HUES64 (cell line): ENCODE results near the gene EXOSC5.
A peak's percentile ranks its signal among the peaks of the same experiment; 100 is the strongest.

ENCODE experiments used
- H3K27ac ChIP-seq: 2 replicates; pipeline ENCODE4 v1.7.0; 2013; ENCODE audit warnings: low read depth, low read length, inconsistent platforms
- H3K27me3 ChIP-seq: 2 replicates; pipeline ENCODE4 v1.6.1; 2013; ENCODE audit warnings: mild to moderate bottlenecking, low read length; ENCODE audit not compliant: insufficient read depth
- H3K36me3 ChIP-seq: 2 replicates; pipeline ENCODE4 v1.6.1; 2013; ENCODE audit warnings: mild to moderate bottlenecking, low read length; ENCODE audit not compliant: insufficient read depth
- H3K4me1 ChIP-seq: 2 replicates; pipeline ENCODE4 v1.6.1; 2013; ENCODE audit warnings: mild to moderate bottlenecking, low read length, moderate library complexity; ENCODE audit not compliant: insufficient read depth
- H3K4me3 ChIP-seq: 2 replicates; pipeline ENCODE4 v1.5.1; 2013; ENCODE audit warnings: mild to moderate bottlenecking, low read length, moderate library complexity
- H3K9ac ChIP-seq: 2 replicates; pipeline ENCODE4 v1.6.1; 2013; ENCODE audit warnings: mild to moderate bottlenecking, low read depth, low read length
- H3K9me3 ChIP-seq: 2 replicates; pipeline ENCODE4 v1.6.1; 2013; ENCODE audit warnings: low read depth, low read length; ENCODE audit not compliant: insufficient read depth
- WGBS: fragments of 150-250, 120-280 bp; methylation state at CpG from one replicate; pipeline ENCODE4 v1.1.7; 2013; ENCODE audit warnings: missing lambda C conversion rate; 5-methylcytosine and 5-hydroxymethylcytosine counted together

The EXOSC5 gene

GRCh38 chr19:41403181-41403970, 6.2 kb upstream of the EXOSC5 start:
- Histone ChIP-seq H3K36me3 (no peaks in the 10 kb centered on the region), H3K9ac (no peak overlapping the region), H3K4me1 (peaks cover 10% of the 10 kb centered on the region)

GRCh38 chr19:41402010-41402409, 4.9 kb upstream of the EXOSC5 start:
- Histone ChIP-seq H3K27me3 (no peaks in the 10 kb centered on the region), H3K4me1 (peaks cover 9% of the 10 kb centered on the region), H3K9me3 (no peaks in the 10 kb centered on the region), H3K4me3 (no peak overlapping the region), H3K36me3 (no peaks in the 10 kb centered on the region), H3K9ac (no peak overlapping the region), H3K27ac (no peak overlapping the region)
- WGBS: 98% methylated on average over 2 of the region's 3 CpGs

More at GRCh38 chr19:41403181-41403970, 6.2 kb upstream of the EXOSC5 start:
- WGBS: 96% methylated on average over 11 of the region's 12 CpGs
- Histone ChIP-seq H3K9me3 (no peaks in the 10 kb centered on the region), H3K27me3 (no peaks in the 10 kb centered on the region), H3K27ac (no peak overlapping the region), H3K4me3 (no peak overlapping the region)

- Histone ChIP-seq H3K4me3 (no peak overlapping the region), H3K27ac (no peak overlapping the region), H3K9me3 (no peaks in the 10 kb centered on the region), H3K27me3 (no peaks in the 10 kb centered on the region), H3K9ac (no peak overlapping the region), H3K4me1 (peaks cover 9% of the 10 kb centered on the region), H3K36me3 (no peaks in the 10 kb centered on the region)
- WGBS: 93% methylated on average over 4 of the region's 4 CpGs
Measured at GRCh38 chr19:41401483-41401882, 4.3 kb upstream of the EXOSC5 start.

GRCh38 chr19:41399525-41399924, 2.4 kb upstream of the EXOSC5 start:
- H3K36me3 ChIP-seq: no peaks in the 10 kb centered on the region
- H3K4me1 ChIP-seq: peaks cover 9% of the 10 kb centered on the region
- H3K4me3 ChIP-seq: no peak overlapping the region
- H3K27ac ChIP-seq: no peak overlapping the region
- H3K9me3 ChIP-seq: no peaks in the 10 kb centered on the region
- no peak overlapping the region for H3K9ac ChIP-seq
- no peaks in the 10 kb centered on the region for H3K27me3 ChIP-seq
- WGBS: 89% methylated on average over 2 of the region's 2 CpGs

- 88% methylated on average over 3 of the region's 3 CpGs for WGBS
Measured at GRCh38 chr19:41399091-41399490, 1.9 kb upstream of the EXOSC5 start.

GRCh38 chr19:41398598-41398997, 1.4 kb upstream of the EXOSC5 start:
- 85% methylated on average over 3 of the region's 3 CpGs for WGBS
- Histone ChIP-seq H3K27me3 (no peaks in the 10 kb centered on the region), H3K27ac (no peak overlapping the region; the same call in 1 of the 2 replicates), H3K4me1 (peaks cover 9% of the 10 kb centered on the region), H3K36me3 (0 out of 2 replicates have a peak, but pooled peaks cover 2% of the 10 kb centered on the region), H3K9me3 (no peaks in the 10 kb centered on the region), H3K9ac (peak overlapping the region; percentile 91), H3K4me3 (peak overlapping the region; percentile 93)

More at GRCh38 chr19:41399091-41399490, 1.9 kb upstream of the EXOSC5 start:
- H3K9ac ChIP-seq: 0 out of 2 replicates have a peak overlapping the region, but pooled peaks have one; percentile 91
- H3K27me3 ChIP-seq: no peaks in the 10 kb centered on the region
- H3K9me3 ChIP-seq: no peaks in the 10 kb centered on the region
- H3K4me3 ChIP-seq: peak overlapping the region; percentile 93
- no peak overlapping the region for H3K27ac ChIP-seq
- peaks cover 9% of the 10 kb centered on the region for H3K4me1 ChIP-seq
- H3K36me3 ChIP-seq: no peaks in the 10 kb centered on the region

DNA sequence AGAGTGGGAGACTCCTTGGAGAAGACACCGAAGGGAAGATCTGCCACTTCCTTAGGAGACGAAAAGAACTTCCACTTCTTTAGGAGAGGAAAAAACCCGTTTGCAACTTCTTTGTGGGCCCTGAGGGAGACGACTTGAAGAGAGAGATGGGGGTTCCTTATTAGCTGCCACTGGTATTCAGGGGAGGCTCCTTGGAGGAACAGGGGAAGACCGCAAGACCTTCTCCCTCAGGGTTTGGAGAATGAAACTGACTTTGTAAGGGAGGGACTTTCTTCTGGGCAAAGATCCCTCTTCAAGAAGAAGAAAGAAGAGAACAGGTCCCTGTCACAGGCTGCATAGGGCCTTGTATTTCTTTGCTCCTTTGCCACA, 875 bp upstream of the EXOSC5 start:
- H3K27ac ChIP-seq: peak overlapping the region; percentile 93

DNA sequence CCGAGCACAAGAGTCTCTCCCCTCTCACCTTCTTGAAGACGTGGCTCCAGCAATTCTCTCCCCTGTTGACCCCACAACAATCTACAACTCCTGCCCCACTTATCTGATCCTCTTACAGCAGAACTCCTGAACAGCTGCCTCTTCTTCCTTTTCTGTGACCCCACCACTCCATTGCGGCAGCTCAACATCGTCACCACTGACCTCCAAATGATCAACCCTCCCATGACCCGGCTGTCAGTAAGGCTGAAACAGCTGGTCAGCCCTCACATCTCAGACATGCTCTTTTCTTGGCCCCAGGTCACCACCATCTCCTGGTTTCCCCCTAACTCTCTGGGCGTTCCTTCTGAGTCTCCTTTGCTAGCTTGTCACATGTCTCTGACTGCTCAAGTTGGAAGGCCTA, 1.8 kb downstream of the EXOSC5 start:
- H3K4me1 ChIP-seq: peaks cover 9% of the 10 kb centered on the region
- no peak overlapping the region for H3K9ac ChIP-seq
- H3K9me3 ChIP-seq: no peaks in the 10 kb centered on the region
- H3K36me3 ChIP-seq: peaks cover 20% of the 10 kb centered on the region
- H3K4me3 ChIP-seq: 0 out of 2 replicates have a peak overlapping the region, but pooled peaks have one; percentile 12
- no peak overlapping the region for H3K27ac ChIP-seq
- WGBS: 82% methylated on average over 6 of the region's 6 CpGs
- H3K27me3 ChIP-seq: no peaks in the 10 kb centered on the region

More for the DNA sequence above, 875 bp upstream of the EXOSC5 start:
- Histone ChIP-seq H3K9ac (peak overlapping the region; percentile 91), H3K4me3 (peak overlapping the region; percentile 93), H3K27me3 (no peaks in the 10 kb centered on the region), H3K9me3 (no peaks in the 10 kb centered on the region), H3K4me1 (peaks cover 9% of the 10 kb centered on the region), H3K36me3 (0 out of 2 replicates have a peak, but pooled peaks cover 2% of the 10 kb centered on the region)
- WGBS: 2% methylated on average over 5 of the region's 5 CpGs

DNA sequence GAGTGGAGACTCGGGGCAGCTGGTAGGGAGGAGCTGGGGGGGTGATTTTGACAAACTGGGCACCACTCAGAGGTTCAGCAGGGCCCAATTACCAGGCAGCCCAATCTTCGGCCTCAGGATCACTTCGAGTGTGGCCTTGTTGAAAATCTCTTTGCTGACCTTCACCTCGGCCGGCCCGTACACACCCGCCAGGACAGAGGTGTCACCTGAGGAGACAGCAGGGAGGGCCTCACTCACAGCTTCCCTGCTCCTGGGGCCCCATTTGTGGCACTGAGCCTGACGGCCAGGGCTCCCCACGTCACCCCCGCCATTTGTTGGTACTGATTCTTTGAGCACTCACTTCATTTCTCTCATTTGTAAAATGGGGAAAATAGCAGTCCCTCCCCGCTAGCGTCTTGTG, 4.4 kb downstream of the EXOSC5 start:
- peaks cover 39% of the 10 kb centered on the region for H3K36me3 ChIP-seq
- no peaks in the 10 kb centered on the region for H3K27me3 ChIP-seq
- no peaks in the 10 kb centered on the region for H3K9me3 ChIP-seq
- WGBS: 96% methylated on average over 12 of the region's 12 CpGs
- no peaks in the 10 kb centered on the region; the same call in 1 of the 2 replicates for H3K4me1 ChIP-seq
- no peak overlapping the region for H3K9ac ChIP-seq
- no peak overlapping the region for H3K4me3 ChIP-seq
- H3K27ac ChIP-seq: no peak overlapping the region

DNA sequence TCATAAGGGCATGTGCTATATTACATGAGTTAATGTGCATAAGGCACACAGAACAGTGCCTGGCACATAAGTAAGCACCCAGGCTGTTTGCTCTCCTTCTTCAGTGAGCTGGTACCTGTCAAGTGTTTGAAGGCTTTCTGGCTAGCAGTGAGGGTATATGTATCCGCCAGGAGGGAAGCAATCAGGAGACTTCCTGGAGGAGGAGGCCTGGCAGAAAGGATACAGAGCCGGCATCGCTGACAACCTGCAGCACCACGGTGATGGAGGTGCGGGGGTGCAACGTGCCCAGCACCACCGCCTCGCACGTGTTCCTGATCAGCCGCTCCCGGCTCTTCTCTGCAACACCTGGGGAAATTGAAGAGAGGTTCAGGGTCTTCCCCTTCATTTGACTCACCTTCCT, 5.5 kb downstream of the EXOSC5 start:
- no peak overlapping the region for H3K27ac ChIP-seq
- no peaks in the 10 kb centered on the region for H3K27me3 ChIP-seq
- no peak overlapping the region for H3K9ac ChIP-seq
- no peaks in the 10 kb centered on the region; the same call in 1 of the 2 replicates for H3K4me1 ChIP-seq
- peaks cover 39% of the 10 kb centered on the region for H3K36me3 ChIP-seq
- 91% methylated on average over 11 of the region's 11 CpGs for WGBS
- no peaks in the 10 kb centered on the region for H3K9me3 ChIP-seq
- no peak overlapping the region for H3K4me3 ChIP-seq

- H3K27ac ChIP-seq: no peak overlapping the region
- no peaks in the 10 kb centered on the region for H3K4me1 ChIP-seq
- H3K27me3 ChIP-seq: no peaks in the 10 kb centered on the region
- peaks cover 33% of the 10 kb centered on the region for H3K36me3 ChIP-seq
- no peaks in the 10 kb centered on the region for H3K9me3 ChIP-seq
- H3K9ac ChIP-seq: no peak overlapping the region
- WGBS: 92% methylated on average over 13 of the region's 13 CpGs
- H3K4me3 ChIP-seq: no peak overlapping the region
Measured at GRCh38 chr19:41386442-41386841, 10.7 kb downstream of the EXOSC5 start.
